Measurements from ENCODE around the gene IFT80. TPM values are rescaled to one million over a fixed set of nuclear protein-coding genes. Genes with fewer than 3 reads are reported as not detected.
A peak's percentile ranks its signal among the peaks of the same experiment; 100 is the strongest.

The IFT80 gene
- total and polyA plus RNA-seq, 2 of the 4 experiments (the other 2 are of a cell fraction), result 15.2 to 16.8 TPM

GRCh38 chr3:160447544-160447943 lies 48.5 kb upstream of the IFT80 start:
- Histone ChIP-seq H4K20me1 (ENCODE audit: insufficient read depth, low read length) (peaks cover 7% of the 10 kb centered on the region; the same call in 1 of the 2 replicates), H3K4me1 (ENCODE audit: control insufficient read depth, insufficient read depth, low read length) (peaks cover 10% of the 10 kb centered on the region), H2AFZ (replicated peaks; ENCODE audit: low read length, poor library complexity) (no peak overlapping the region), H4K5ac (ENCODE audit: low read depth, low read length) (no peak overlapping the region), H2AK9ac (replicated peaks; ENCODE audit: low read depth, low read length, poor library complexity) (no peak overlapping the region), H3K18ac (ENCODE audit: low read depth, low read length) (no peak overlapping the region), H3K27ac (ENCODE audit: insufficient read depth, low read length) (no peak overlapping the region), H3K9me1 (ENCODE audit: insufficient read depth, low read length) (peaks cover 6% of the 10 kb centered on the region; the same call in 1 of the 2 replicates), H3K23ac (ENCODE audit: low read depth, low read length) (no peak overlapping the region), H3K79me1 (ENCODE audit: low read depth in 1 of 2, low read length in 2 of 2) (peaks cover 6 to 36% of the 10 kb centered on the region in 2 experiments; a peak in 2 of 4 replicates), H3K27me3 (ENCODE audit: control insufficient read depth, insufficient read depth, low read length) (no peaks in the 10 kb centered on the region), H2BK5ac (ENCODE audit: low read depth, low read length, poor library complexity, severe bottlenecking) (peak overlapping the region; percentile 90), H3K14ac (replicated peaks; ENCODE audit: low read depth, low read length) (0 out of 2 replicates have a peak overlapping the region, but pooled peaks have one; percentile 25), H3K9ac (ENCODE audit: low read depth, low read length) (peak overlapping the region; percentile 26; the same call in 1 of the 2 replicates), H2BK20ac (ENCODE audit: low read depth, low read length) (no peak overlapping the region), H2BK15ac (ENCODE audit: low read depth, low read length) (no peak overlapping the region), H3K56ac (ENCODE audit: extremely low read depth, insufficient read depth, low read length) (no peak overlapping the region), H2AK5ac (ENCODE audit: low read depth, low read length) (no peak overlapping the region), H2BK120ac (ENCODE audit: low read depth, low read length) (no peak overlapping the region), H3K9me3 (ENCODE audit: control insufficient read depth, insufficient read depth, low read length) (no peaks in the 10 kb centered on the region), H4K91ac (ENCODE audit: insufficient read depth, low read depth, low read length) (no peak overlapping the region), H4K8ac (ENCODE audit: low read depth in 2 of 2, low read length in 2 of 2) (no peak overlapping the region; a peak in 1 of 4 replicates), H3K4ac (ENCODE audit: low read depth, low read length) (no peak overlapping the region), H3K36me3 (ENCODE audit: control insufficient read depth, insufficient read depth, low read length) (peaks cover 5% of the 10 kb centered on the region), H3K4me3 (ENCODE audit: insufficient read depth, low read depth, low read length) (peak overlapping the region; percentile 19; the same call in 1 of the 2 replicates), H3K4me2 (ENCODE audit: low read depth, low read length) (peak overlapping the region; percentile 62)
- BruUV-seq (replicated peaks), result no TSS peak
- ATAC-seq (ENCODE audit: low read depth), result no peak
- dilution Hi-C loops (cut with HindIII; ENCODE audit: low sequenced_read_pairs, unreplicated experiment) (no loop called here), in situ Hi-C loops (cut with MboI; ENCODE audit: low sequenced_read_pairs) (no loop called here), intact Hi-C loops (cut with micrococcal nuclease) (no loop called here)
- no CpG with 5 or more reads among the region's 3 CpGs for WGBS, 2 experiments (ENCODE audit: extremely low coverage in 2 of 2, insufficient read length in 1 of 2)
- peak; percentile 52 for DNase-seq
- TF ChIP-seq CEBPB (IDR thresholded peaks at IDR 0.05; ENCODE audit: low read depth, low read length) (peak; percentile 70), CHD1 (IDR thresholded peaks at IDR 0.05; ENCODE audit: low read depth, low read length) (no peak)
- POLR2A ChIA-PET (ENCODE audit: unreplicated experiment), result no interaction called here
- CTCF ChIA-PET, result interaction anchor here (0.6 kb wide), 1 partner anchor 583 kb away, joined by 3 read pairs; no protein-coding TSS in a partner anchor
